ENCODE measurements around the gene A4GALT.

GRCh38 chr22:42699281-42699975 is 21.2 kb downstream of the A4GALT start:
- TF ChIP-seq, protein P1, sequence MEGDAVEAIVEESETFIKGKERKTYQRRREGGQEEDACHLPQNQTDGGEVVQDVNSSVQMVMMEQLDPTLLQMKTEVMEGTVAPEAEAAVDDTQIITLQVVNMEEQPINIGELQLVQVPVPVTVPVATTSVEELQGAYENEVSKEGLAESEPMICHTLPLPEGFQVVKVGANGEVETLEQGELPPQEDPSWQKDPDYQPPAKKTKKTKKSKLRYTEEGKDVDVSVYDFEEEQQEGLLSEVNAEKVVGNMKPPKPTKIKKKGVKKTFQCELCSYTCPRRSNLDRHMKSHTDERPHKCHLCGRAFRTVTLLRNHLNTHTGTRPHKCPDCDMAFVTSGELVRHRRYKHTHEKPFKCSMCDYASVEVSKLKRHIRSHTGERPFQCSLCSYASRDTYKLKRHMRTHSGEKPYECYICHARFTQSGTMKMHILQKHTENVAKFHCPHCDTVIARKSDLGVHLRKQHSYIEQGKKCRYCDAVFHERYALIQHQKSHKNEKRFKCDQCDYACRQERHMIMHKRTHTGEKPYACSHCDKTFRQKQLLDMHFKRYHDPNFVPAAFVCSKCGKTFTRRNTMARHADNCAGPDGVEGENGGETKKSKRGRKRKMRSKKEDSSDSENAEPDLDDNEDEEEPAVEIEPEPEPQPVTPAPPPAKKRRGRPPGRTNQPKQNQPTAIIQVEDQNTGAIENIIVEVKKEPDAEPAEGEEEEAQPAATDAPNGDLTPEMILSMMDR (IDR thresholded peaks at IDR 0.05 in 4 of 5, conservative IDR thresholded peaks at IDR 0.05 in 1 of 5) = no peak
- TF ChIP-seq POLR2A (IDR thresholded peaks at IDR 0.05) = no peak

Measured in gastrocnemius medialis (tissue), 4 donors.